Stimulated activated CD8-positive, alpha-beta memory T cell treated with anti-CD3 and anti-CD28 coated beads, Interleukin-12 subunit alpha, Interleukin-12 subunit beta, amount 100 ng/mL, for 1 hour (primary cell): ENCODE results near the gene MIAT.
"Not testable (repeated sequence)": the region's sequence is repeated elsewhere in the genome, so short reads cannot be mapped to it uniquely, and the experiment has no call there.

ENCODE experiments used
- DNase-seq: peaks from one replicate; pipeline ENCODE4 v3.0.0-alpha.2; 2020; ENCODE audit warnings: low read depth

The MIAT gene

GRCh38 chr22:26700462-26700861 lies 43.1 kb downstream of the MIAT start:
- DNase-seq: no peak

GRCh38 chr22:26700886-26701285 lies 43.5 kb downstream of the MIAT start:
- no peak for DNase-seq

GRCh38 chr22:26701323-26701722 lies 43.9 kb downstream of the MIAT start:
- DNase-seq: no peak

- DNase-seq: no peak
These were observed 45.8 kb downstream of the MIAT start for GRCh38 chr22:26702906-26703830.

- DNase-seq: not testable (repeated sequence)
These were observed 48.0 kb downstream of the MIAT start for GRCh38 chr22:26705379-26705778.

- no peak for DNase-seq
These were observed 49.7 kb downstream of the MIAT start for GRCh38 chr22:26707090-26707489.

GRCh38 chr22:26707581-26707980 lies 50.2 kb downstream of the MIAT start:
- DNase-seq: no peak

GRCh38 chr22:26708256-26709009 lies 51.0 kb downstream of the MIAT start:
- no peak for DNase-seq

GRCh38 chr22:26709617-26710390 lies 52.4 kb downstream of the MIAT start:
- no peak for DNase-seq

- DNase-seq: no peak
These were observed 54.0 kb downstream of the MIAT start for GRCh38 chr22:26711205-26711963.

GRCh38 chr22:26712158-26712557 lies 54.8 kb downstream of the MIAT start:
- DNase-seq: no peak

- DNase-seq: no peak
These were observed 56.5 kb downstream of the MIAT start for GRCh38 chr22:26713823-26714449.

- DNase-seq: no peak
These were observed 57.6 kb downstream of the MIAT start for GRCh38 chr22:26714971-26715370.

- DNase-seq: no peak
These were observed 58.1 kb downstream of the MIAT start for GRCh38 chr22:26715392-26715936.

- DNase-seq: no peak
These were observed 61.1 kb downstream of the MIAT start for GRCh38 chr22:26718488-26718887.

GRCh38 chr22:26718905-26719304 lies 61.5 kb downstream of the MIAT start:
- no peak for DNase-seq

- DNase-seq: no peak
These were observed 64.8 kb downstream of the MIAT start for GRCh38 chr22:26722159-26722558.

- no peak for DNase-seq
These were observed 67.0 kb downstream of the MIAT start for GRCh38 chr22:26724414-26724813.

GRCh38 chr22:26725012-26725676 lies 67.8 kb downstream of the MIAT start:
- no peak for DNase-seq
